Bronchus fibroblast of lung (primary cell): ENCODE measurements around the gene PON1. TPM values are rescaled to one million over a fixed set of nuclear protein-coding genes. Genes with fewer than 3 reads are reported as not detected.

ENCODE experiments used
- total RNA-seq: library from RNA; depleted of rRNA; stranded (reverse); fragments of >200 nt; gene quantifications from 2 replicates; pipeline ENCODE4 v1.2.3, GENCODE V29; 2015

Gene PON1
- total RNA-seq: not detected in 2 replicates

GRCh38 chr7:95324431-95324830 lies at the start of gene PON1:
PON1 (minus strand) TSS chr7:95324532; CDS start chr7:95324475, 57 bp downstream.

Other genes starting within 250 kb of the PON1 start
- gene PON3, start 71.8 kb upstream of the PON1 start, total RNA-seq: not detected in 2 replicates
- gene PON2, start 110.5 kb upstream of the PON1 start, total RNA-seq: 52.0 and 54.6 TPM in 2 replicates
- not detected in 2 replicates for gene ASB4, start 161.4 kb upstream of the PON1 start, total RNA-seq